K562 (cell line): ENCODE results near the gene ATRX. TPM values are rescaled to one million over a fixed set of nuclear protein-coding genes. Genes with fewer than 3 reads are reported as not detected.
"Not testable (repeated sequence)": the region's sequence is repeated elsewhere in the genome, so short reads cannot be mapped to it uniquely, and the experiment has no call there.

Experiments used
- ATAC-seq: fragments of 200-7000 bp; cut with Tn5 transposase; 3 replicates; pipeline ENCODE4 v1.9.1; 2020; ENCODE audit warnings: moderate library complexity
- BruUV-seq: library from RNA; stranded (reverse); fragments of 400-500 nt; replicated peaks from 2 replicates; lab custom pipeline; 2021; lab: Mats Ljungman, UMichigan
- CTCF ChIA-PET: fragments of 300-600 bp; formaldehyde crosslinking; extraction: SDS; loops from one replicate; lab custom pipeline; 2021; ENCODE audit warnings: low intra/inter-chr PET ratio; lab: Yijun Ruan, JAX
- POLR2A ChIA-PET: fragments of 300-600, 350-650 bp; sonication (Branson Sonifier 250); formaldehyde crosslinking; extraction: SDS; loops from one replicate; lab custom pipeline; 2021; ENCODE audit warnings: antibody characterized with exemption, inconsistent platforms; lab: Yijun Ruan, JAX
- DNase-seq, 4 experiments: peaks; one replicate each; pipeline versions ENCODE4 v3.0.0 to v3.0.0-alpha.2; 2011 to 2018; ENCODE audit warnings: low spot score in 3 of 4, mixed read lengths in 3 of 4; ENCODE audit errors: extremely low read depth in 1 of 4
- FAIRE-seq: peaks from 2 replicates; lab custom pipeline; 2011; peaks lifted over from hg19 to GRCh38; lab: Jason Lieb, UNC
- H2AFZ ChIP-seq: 2 replicates; pipeline ENCODE4 v1.6.0; 2011; ENCODE audit warnings: low read depth, low read length, control low read depth, inconsistent platforms
- H3K27ac ChIP-seq: fragments of 200-600 bp; 3 replicates; pipeline ENCODE4 v1.8.0; 2011; ENCODE audit warnings: low read depth, mild to moderate bottlenecking, control low read depth, inconsistent platforms, low read length, moderate library complexity, mixed read lengths; ENCODE audit errors: extremely low read depth
- H3K27me3 ChIP-seq, 2 experiments: fragments of 300-600 bp in 1 of 2; 2 replicates in 1 of 2; 3 replicates in 1 of 2; pipeline versions ENCODE4 v1.6.0 to v1.8.0; 2011; ENCODE audit warnings: inconsistent platforms in 2 of 2, low read length in 2 of 2, mild to moderate bottlenecking in 1 of 2, mixed read lengths in 1 of 2, moderate library complexity in 1 of 2; ENCODE audit not compliant: control insufficient read depth in 2 of 2, insufficient read depth in 2 of 2
- H3K36me3 ChIP-seq: fragments of 300-600 bp; 3 replicates; pipeline ENCODE4 v1.8.0; 2011; ENCODE audit warnings: mild to moderate bottlenecking, low read length, inconsistent platforms; ENCODE audit not compliant: control insufficient read depth, insufficient read depth
- H3K4me1 ChIP-seq, 2 experiments: fragments of 200-600 bp in 1 of 2; replicated peaks in 1 of 2; 2 replicates in 1 of 2; 3 replicates in 1 of 2; pipeline versions ENCODE4 v1.5.1 to v1.8.0; 2011; ENCODE audit warnings: inconsistent platforms in 2 of 2, low read length in 2 of 2, mild to moderate bottlenecking in 1 of 2, mixed read lengths in 1 of 2, moderate library complexity in 1 of 2; ENCODE audit not compliant: control insufficient read depth in 2 of 2, insufficient read depth in 2 of 2
- H3K4me2 ChIP-seq: 2 replicates; pipeline ENCODE4 v1.6.1; 2011; ENCODE audit warnings: low read length, control low read depth, inconsistent platforms, mixed read lengths; ENCODE audit not compliant: insufficient read depth
- H3K4me3 ChIP-seq: fragments of 200-600 bp; sonication (generic), shearing (Covaris generic); 2 replicates; pipeline ENCODE4 v1.5.1; 2016; ENCODE audit warnings: control low read depth, inconsistent platforms
- H3K79me2 ChIP-seq: fragments of 200-600 bp; 3 replicates; pipeline ENCODE4 v1.8.0; 2011; ENCODE audit warnings: low read length, inconsistent platforms; ENCODE audit not compliant: control insufficient read depth, insufficient read depth
- H3K9ac ChIP-seq, 2 experiments: 2 replicates each; pipeline versions ENCODE4 v1.6.0 to v1.6.1; 2011; ENCODE audit warnings: low read depth in 2 of 2, low read length in 2 of 2, control low read depth in 1 of 2, inconsistent platforms in 1 of 2, mild to moderate bottlenecking in 1 of 2, mixed read lengths in 1 of 2; ENCODE audit not compliant: insufficient read depth in 1 of 2
- H3K9me1 ChIP-seq: one replicate; pipeline ENCODE4 v1.6.0; 2011; ENCODE audit warnings: inconsistent platforms, mild to moderate bottlenecking, low read length, moderate library complexity; ENCODE audit not compliant: control insufficient read depth, insufficient read depth
- H3K9me3 ChIP-seq: replicated peaks from 2 replicates; pipeline ENCODE4 v1.5.1; 2011; ENCODE audit warnings: low read depth, low read length, inconsistent platforms; ENCODE audit not compliant: control insufficient read depth, insufficient read depth
- H4K20me1 ChIP-seq: replicated peaks from 2 replicates; pipeline ENCODE4 v1.6.1; 2011; ENCODE audit warnings: low read length, inconsistent platforms, mixed read lengths; ENCODE audit not compliant: control insufficient read depth, insufficient read depth
- C11orf30 ChIP-seq: fragments of 450-650 bp; IDR thresholded peaks from 2 replicates; pipeline ENCODE4 v1.6.1; 2016; ENCODE audit warnings: low read depth, mild to moderate bottlenecking
- CC2D1A ChIP-seq: fragments of 450-650 bp; IDR thresholded peaks from 2 replicates; pipeline ENCODE4 v1.6.1; 2017; ENCODE audit warnings: mild to moderate bottlenecking
- GTF2A2 ChIP-seq: IDR thresholded peaks from 2 replicates; pipeline ENCODE4 v1.6.1; 2016; ENCODE audit warnings: mild to moderate bottlenecking, missing genetic modification characterization, missing compliant biosample characterization
- MAFF ChIP-seq: IDR thresholded peaks from 2 replicates; pipeline ENCODE4 v1.6.1; 2012; ENCODE audit warnings: low read length, improper control_type of control experiment
- MAFG ChIP-seq: fragments of 450-650 bp; conservative IDR thresholded peaks from 2 replicates; pipeline ENCODE4 v1.6.1; 2016; ENCODE audit warnings: missing genetic modification characterization, missing compliant biosample characterization
- SMARCB1 ChIP-seq: IDR thresholded peaks from 2 replicates; pipeline ENCODE4 v1.6.1; 2011; ENCODE audit warnings: improper control_type of control experiment, low read depth; ENCODE audit not compliant: insufficient read length
- ZNF316 ChIP-seq: fragments of 450-650 bp; IDR thresholded peaks from 2 replicates; pipeline ENCODE4 v1.6.1; 2016
- WGBS: fragments of 100-300 bp; shearing (Covaris generic); methylation state at CpG from one replicate; pipeline ENCODE4 v1.1.6; 2016; ENCODE audit warnings: low coverage, mixed read lengths; ENCODE audit not compliant: insufficient coverage; ENCODE audit errors: missing lambda C conversion rate; 5-methylcytosine and 5-hydroxymethylcytosine counted together
- in situ Hi-C: fragments of 300-500 bp; cut with MboI; formaldehyde crosslinking; loops from 4 replicates; pipeline ENCODE4 v1.15.0; 2018; ENCODE audit warnings: inconsistent platforms, mixed read lengths
- intact Hi-C: fragments of 100-400 bp; cut with micrococcal nuclease; formaldehyde crosslinking; loops from 2 replicates; pipeline ENCODE4 v1.14.2; 2022
- polyA plus RNA-seq, 8 experiments: library from polyadenylated mRNA; depleted of rRNA in 4 of 8; stranded (reverse) in 5 of 8; unstranded in 3 of 8; fragments of >200 nt; fragmentation: Nextera tagmentation in 2 of 8; fragmentation: Illumina TruSeq in 1 of 8; extraction: Ambion mirVana in 2 of 8; extraction: Trizol in 1 of 8; gene quantifications; 2 replicates each; pipeline versions ENCODE4 v1.2.1 to v1.2.3, GENCODE V29; 2011 to 2014; ENCODE audit warnings: inconsistent platforms in 1 of 8, missing spikeins in 1 of 8
- total RNA-seq, 7 experiments: library from RNA; depleted of rRNA in 6 of 7; stranded (reverse); fragments of >200 nt in 6 of 7; fragmentation: Illumina TruSeq in 2 of 7; extraction: Trizol in 2 of 7; gene quantifications; 2 replicates each; pipeline versions ENCODE4 v1.2.1 to v1.2.3, GENCODE V29; 2011 to 2021; ENCODE audit warnings: low replicate concordance in 1 of 7

The ATRX gene
- total and polyA plus RNA-seq, 9 of the 15 experiments (the other 6 are each of a cell fraction or from before 2014, with no cell fraction given): 7.7 to 23.1 (median 20.2) TPM

DNA sequence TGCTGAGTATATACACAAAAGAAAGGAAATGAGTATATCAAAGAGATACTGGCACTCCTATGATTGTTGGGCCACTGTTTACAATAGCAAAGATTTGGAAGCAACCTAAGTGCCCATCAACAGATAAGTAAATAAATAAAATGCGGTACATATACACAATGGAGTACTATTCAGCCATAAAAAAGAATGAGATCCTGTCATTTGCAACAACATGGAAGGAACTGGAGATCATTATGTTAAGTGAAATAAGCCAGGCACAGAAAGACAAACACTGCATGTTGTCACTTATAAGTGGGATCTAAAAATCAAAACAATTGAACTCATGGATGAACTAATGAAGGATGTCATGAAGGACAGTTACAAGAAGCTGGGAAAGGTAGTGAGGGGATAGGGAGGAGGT, 100.3 kb downstream of the ATRX start:
- H3K4me2 ChIP-seq, H3K4me3 ChIP-seq, H3K79me2 ChIP-seq, CTCF ChIA-PET, intact Hi-C loops, H3K9me3 ChIP-seq, H3K9ac ChIP-seq, ATAC-seq, H3K4me1 ChIP-seq, DNase-seq, BruUV-seq, H3K27me3 ChIP-seq, POLR2A ChIA-PET, H4K20me1 ChIP-seq, H3K9me1 ChIP-seq, FAIRE-seq, H2AFZ ChIP-seq, in situ Hi-C loops, H3K27ac ChIP-seq: not testable (repeated sequence)
- H3K36me3 ChIP-seq: peaks cover 10% of the 10 kb centered on the region; the same call in 1 of the 3 replicates
- 36% methylated on average over 1 of the region's 1 CpG for WGBS

DNA sequence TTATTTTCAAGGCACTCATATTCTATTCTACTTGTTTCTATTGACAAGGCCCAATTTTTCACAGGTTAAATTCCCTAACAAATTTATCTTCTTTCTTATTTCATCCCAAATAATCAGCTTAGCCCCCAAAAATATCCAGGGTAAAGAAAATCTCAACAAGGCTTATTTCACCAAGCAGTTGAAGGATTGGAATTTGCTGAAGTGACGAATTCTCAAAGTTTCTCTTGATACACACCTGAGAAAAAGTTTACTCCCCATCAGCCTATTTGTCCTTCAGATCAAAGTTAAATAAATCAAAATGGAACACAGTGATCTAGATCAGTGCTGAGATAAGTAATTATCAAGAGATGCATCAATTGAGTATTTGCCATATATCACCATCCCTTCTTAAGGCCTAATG, 106.9 kb downstream of the ATRX start:
- no peak for ATAC-seq
- FAIRE-seq: no peak
- ChIA-PET POLR2A (no interaction called here), CTCF (no interaction called here)
- no peaks in the 10 kb centered on the region; a peak in 1 of 5 replicates for H3K4me1 ChIP-seq
- H4K20me1 ChIP-seq: no peaks in the 10 kb centered on the region
- no peak overlapping the region for H3K27ac ChIP-seq
- H3K9me3 ChIP-seq: no peaks in the 10 kb centered on the region
- H3K9ac ChIP-seq: no peak overlapping the region
- H3K9me1 ChIP-seq: no peaks in the 10 kb centered on the region
- H3K4me3 ChIP-seq: no peak overlapping the region
- intact Hi-C loops: no loop called here
- no peaks in the 10 kb centered on the region for H3K79me2 ChIP-seq
- BruUV-seq: no TSS peak
- no peak for TF ChIP-seq GTF2A2 (tag)
- no peak for TF ChIP-seq CC2D1A
- TF ChIP-seq SMARCB1: no peak
- peak; percentile 77 for TF ChIP-seq ZNF316
- peak; percentile 66 for TF ChIP-seq C11orf30
- peak; percentile 52; the same call in 1 of the 2 replicates for TF ChIP-seq MAFF
- TF ChIP-seq MAFG (tag): peak; percentile 39; the same call in 1 of the 2 replicates
- TF ChIP-seq, all 486 proteins: peak for 4
- no peaks in the 10 kb centered on the region for H3K27me3 ChIP-seq
- no peak overlapping the region for H3K4me2 ChIP-seq
- no peak for DNase-seq
- in situ Hi-C loops: no loop called here
- 38% methylated on average over 1 of the region's 1 CpG for WGBS
- no peak overlapping the region for H2AFZ ChIP-seq
- 0 out of 3 replicates have a peak, but pooled peaks cover 8% of the 10 kb centered on the region for H3K36me3 ChIP-seq
